Measurements from ENCODE around the gene CAPS.

The CAPS gene

GRCh38 chr19:5916181-5916708 is 2.2 kb downstream of the CAPS start:
- TF ChIP-seq, protein P1, sequence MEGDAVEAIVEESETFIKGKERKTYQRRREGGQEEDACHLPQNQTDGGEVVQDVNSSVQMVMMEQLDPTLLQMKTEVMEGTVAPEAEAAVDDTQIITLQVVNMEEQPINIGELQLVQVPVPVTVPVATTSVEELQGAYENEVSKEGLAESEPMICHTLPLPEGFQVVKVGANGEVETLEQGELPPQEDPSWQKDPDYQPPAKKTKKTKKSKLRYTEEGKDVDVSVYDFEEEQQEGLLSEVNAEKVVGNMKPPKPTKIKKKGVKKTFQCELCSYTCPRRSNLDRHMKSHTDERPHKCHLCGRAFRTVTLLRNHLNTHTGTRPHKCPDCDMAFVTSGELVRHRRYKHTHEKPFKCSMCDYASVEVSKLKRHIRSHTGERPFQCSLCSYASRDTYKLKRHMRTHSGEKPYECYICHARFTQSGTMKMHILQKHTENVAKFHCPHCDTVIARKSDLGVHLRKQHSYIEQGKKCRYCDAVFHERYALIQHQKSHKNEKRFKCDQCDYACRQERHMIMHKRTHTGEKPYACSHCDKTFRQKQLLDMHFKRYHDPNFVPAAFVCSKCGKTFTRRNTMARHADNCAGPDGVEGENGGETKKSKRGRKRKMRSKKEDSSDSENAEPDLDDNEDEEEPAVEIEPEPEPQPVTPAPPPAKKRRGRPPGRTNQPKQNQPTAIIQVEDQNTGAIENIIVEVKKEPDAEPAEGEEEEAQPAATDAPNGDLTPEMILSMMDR (conservative IDR thresholded peaks at IDR 0.05; ENCODE audit: low read depth, low read length), result no peak
- no peak for DNase-seq (ENCODE audit: low read depth)
- H3K4me3 ChIP-seq (ENCODE audit: low read length), result no peak overlapping the region

- H3K4me3 ChIP-seq (ENCODE audit: low read length), result no peak overlapping the region
- TF ChIP-seq, protein P1 (conservative IDR thresholded peaks at IDR 0.05; ENCODE audit: low read depth, low read length), result no peak
- DNase-seq (ENCODE audit: low read depth), result no peak
Observed at GRCh38 chr19:5917431-5918107, 3.5 kb downstream of the CAPS start.

GRCh38 chr19:5918463-5919079 is 4.5 kb downstream of the CAPS start:
- TF ChIP-seq, protein P1 (conservative IDR thresholded peaks at IDR 0.05; ENCODE audit: low read depth, low read length), result no peak
- no peak for DNase-seq (ENCODE audit: low read depth)
- H3K4me3 ChIP-seq (ENCODE audit: low read length), result no peak overlapping the region

DNA sequence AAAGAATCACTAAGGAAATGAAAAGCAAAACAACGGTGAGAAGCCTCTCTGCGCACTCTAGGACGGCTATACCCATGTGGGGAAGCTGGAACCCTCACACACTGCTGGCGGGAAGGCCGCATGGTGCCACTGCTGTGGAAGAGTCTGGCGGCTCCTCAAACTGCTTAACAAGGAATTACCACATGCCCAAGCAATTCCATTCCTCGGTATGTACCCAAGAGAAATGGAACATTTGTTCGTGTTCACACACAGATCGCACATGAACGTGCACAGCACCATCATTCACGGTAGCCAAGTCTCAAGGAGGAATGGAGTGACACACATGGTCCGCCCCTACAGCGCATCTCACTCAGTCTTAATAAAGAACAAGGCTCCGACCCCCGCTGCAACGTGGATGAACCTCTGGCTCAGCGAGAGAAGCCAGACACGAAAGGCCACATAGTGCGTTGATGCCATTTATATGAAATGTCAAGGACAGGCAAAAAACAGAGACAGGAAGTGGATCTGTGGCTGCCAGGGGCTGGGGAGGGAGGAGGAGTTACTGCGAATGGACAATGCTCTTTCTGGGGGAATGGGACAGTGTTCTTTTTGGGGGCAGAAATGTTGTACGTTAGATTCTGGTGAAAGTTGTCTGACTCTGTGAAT is 7.6 kb downstream of the CAPS start:
- TF ChIP-seq, protein P1 (conservative IDR thresholded peaks at IDR 0.05; ENCODE audit: low read depth, low read length), result no peak
- no peak for DNase-seq (ENCODE audit: low read depth)
- no peak overlapping the region for H3K4me3 ChIP-seq (ENCODE audit: low read length)

DNA sequence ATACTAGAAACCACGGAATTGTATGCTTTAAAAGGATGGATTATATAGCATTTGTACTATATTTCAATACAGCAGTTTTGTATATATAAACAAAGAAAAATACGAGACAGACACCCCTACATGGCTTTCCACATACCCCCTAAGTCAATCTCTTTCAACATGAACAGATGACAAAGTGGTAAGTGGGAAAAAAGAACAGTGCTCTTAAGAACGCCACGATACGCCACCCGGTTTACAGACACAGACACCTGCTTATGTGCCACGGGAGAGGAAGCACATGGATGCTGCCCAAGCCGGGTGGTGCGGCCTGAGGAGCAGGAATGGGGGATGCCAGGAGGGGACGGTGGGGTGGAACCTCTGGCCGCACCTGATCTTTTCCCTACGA is 8.1 kb downstream of the CAPS start:
- no peak overlapping the region for H3K4me3 ChIP-seq (ENCODE audit: low read length)
- TF ChIP-seq, protein P1 (conservative IDR thresholded peaks at IDR 0.05; ENCODE audit: low read depth, low read length), result no peak
- no peak for DNase-seq (ENCODE audit: low read depth)

DNA sequence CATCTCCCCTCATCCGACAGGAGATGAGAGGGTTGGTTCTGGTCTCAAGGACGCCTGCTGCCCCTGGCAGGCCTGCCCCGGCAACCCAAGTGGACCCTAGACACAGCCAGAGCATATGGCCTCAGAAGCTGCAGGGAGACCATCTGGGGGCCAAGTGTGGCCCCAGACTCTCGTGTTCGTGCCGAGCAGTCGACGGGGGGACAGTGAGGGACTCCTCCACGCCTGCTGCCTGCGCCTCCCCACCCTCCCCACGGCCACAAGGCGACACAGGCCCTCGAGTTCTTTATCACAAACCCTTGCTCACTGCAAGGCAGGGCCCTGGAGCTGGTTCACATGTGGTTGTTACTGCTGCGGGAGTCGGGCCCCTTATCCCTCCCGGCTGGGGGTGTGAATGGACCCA is 9.3 kb downstream of the CAPS start:
- H3K4me3 ChIP-seq (ENCODE audit: low read length), result no peak overlapping the region
- DNase-seq (ENCODE audit: low read depth), result no peak
- TF ChIP-seq, protein P1 (conservative IDR thresholded peaks at IDR 0.05; ENCODE audit: low read depth, low read length), result no peak
